ENCODE data around the gene PTPRM. TPM values are rescaled to one million over a fixed set of nuclear protein-coding genes. Genes with fewer than 3 reads are reported as not detected.

PTPRM gene
- total RNA-seq, 4 donors from 2014 or later, result 21.4 to 41.8 (median 29.6) TPM

GRCh38 chr18:7814754-7815315 lies 247.7 kb downstream of the PTPRM start:
- TF ChIP-seq POLR2A (IDR thresholded peaks at IDR 0.05), result no peak
- TF ChIP-seq CTCF (IDR thresholded peaks at IDR 0.05), result no peak
- intact Hi-C loops (cut with DNase I; ENCODE audit: low total_unique reads), result no loop called here
- H3K4me3 ChIP-seq (ENCODE audit: low read depth, poor library complexity, severe bottlenecking), result no peak overlapping the region
- no peak for DNase-seq (ENCODE audit: low spot score in 2 of 2)
- WGBS, 2 donors, result 95 to 99% methylated on average over 5 of the region's 5 CpGs

- intact Hi-C loops (cut with DNase I; ENCODE audit: low total_unique reads), result no loop called here
- no peak for DNase-seq (ENCODE audit: low spot score in 2 of 2)
- no peak for TF ChIP-seq CTCF (IDR thresholded peaks at IDR 0.05)
- TF ChIP-seq POLR2A (IDR thresholded peaks at IDR 0.05), result no peak
- 94 to 96% methylated on average over 2 of the region's 2 CpGs for WGBS, 2 donors
- H3K4me3 ChIP-seq (ENCODE audit: low read depth, poor library complexity, severe bottlenecking), result no peak overlapping the region
These were observed 248.7 kb downstream of the PTPRM start for GRCh38 chr18:7815787-7816186.

GRCh38 chr18:7817575-7818230 lies 250.6 kb downstream of the PTPRM start:
- no peak for TF ChIP-seq CTCF (IDR thresholded peaks at IDR 0.05)
- TF ChIP-seq POLR2A (IDR thresholded peaks at IDR 0.05), result no peak
- H3K4me3 ChIP-seq (ENCODE audit: low read depth, poor library complexity, severe bottlenecking), result no peak overlapping the region
- peak; percentile 27 to 36 for DNase-seq (ENCODE audit: low spot score in 2 of 2)
- intact Hi-C loops (cut with DNase I; ENCODE audit: low total_unique reads), result no loop called here
- 43 to 53% methylated on average over 8 of the region's 8 CpGs for WGBS, 2 donors

- WGBS, 2 donors, result 92 to 96% methylated on average over 1 of the region's 1 CpG
- intact Hi-C loops (cut with DNase I; ENCODE audit: low total_unique reads), result no loop called here
- TF ChIP-seq CTCF (IDR thresholded peaks at IDR 0.05) (no peak), POLR2A (IDR thresholded peaks at IDR 0.05) (no peak)
- no peak for DNase-seq (ENCODE audit: low spot score in 2 of 2)
- H3K4me3 ChIP-seq (ENCODE audit: low read depth, poor library complexity, severe bottlenecking), result no peak overlapping the region
These were observed 254.7 kb downstream of the PTPRM start for GRCh38 chr18:7821784-7822183.

GRCh38 chr18:7822435-7823331 lies 255.6 kb downstream of the PTPRM start:
- intact Hi-C loops (cut with DNase I; ENCODE audit: low total_unique reads), result no loop called here
- DNase-seq (ENCODE audit: low spot score in 2 of 2), result no peak
- no peak overlapping the region for H3K4me3 ChIP-seq (ENCODE audit: low read depth, poor library complexity, severe bottlenecking)
- TF ChIP-seq CTCF (IDR thresholded peaks at IDR 0.05) (no peak), POLR2A (IDR thresholded peaks at IDR 0.05) (no peak)
- WGBS, 2 donors, result 59 to 69% methylated on average over 9 of the region's 9 CpGs

Data from lower leg skin (tissue), 4 donors.